A673 (cell line): ENCODE measurements around the gene TOMM40L. TPM values are rescaled to one million over a fixed set of nuclear protein-coding genes. Genes with fewer than 3 reads are reported as not detected.
A peak's percentile ranks its signal among the peaks of the same experiment; 100 is the strongest.

Source experiments
- BruUV-seq: library from RNA; stranded (reverse); fragments of 400-500 nt; replicated peaks from 2 replicates; lab custom pipeline; 2021; lab: Mats Ljungman, UMichigan
- CTCF ChIA-PET: fragments of 300-600 bp; sonication (Branson Sonifier 250); formaldehyde crosslinking; loops from one replicate; lab custom pipeline; 2022; ENCODE audit warnings: antibody characterized with exemption; lab: Charles Lee
- POLR2A ChIA-PET: fragments of 300-600 bp; sonication (Branson Sonifier 250); formaldehyde crosslinking; loops from one replicate; lab custom pipeline; 2022; ENCODE audit warnings: antibody characterized with exemption; ENCODE audit not compliant: low non-redundant PET; lab: Charles Lee
- DNase-seq: peaks from one replicate; pipeline ENCODE4 v3.0.0-alpha.2; 2015; ENCODE audit warnings: low spot score
- H3K27ac ChIP-seq: fragments of 200-600 bp; sonication (generic); 2 replicates; pipeline ENCODE4 v1.5.1; 2016; ENCODE audit warnings: mixed run types, low read depth, mild to moderate bottlenecking, mixed read lengths, antibody characterized with exemption, low read length; ENCODE audit not compliant: poor library complexity, severe bottlenecking
- H3K27me3 ChIP-seq: fragments of 200-600 bp; sonication (generic); replicated peaks from 2 replicates; pipeline ENCODE4 v1.6.1; 2017; ENCODE audit warnings: mixed run types, low read depth, mild to moderate bottlenecking, mixed read lengths, antibody characterized with exemption, low read length; ENCODE audit not compliant: insufficient read depth, poor library complexity
- H3K36me3 ChIP-seq: fragments of 200-600 bp; sonication (generic); 2 replicates; pipeline ENCODE4 v1.6.1; 2016; ENCODE audit warnings: mixed run types, mild to moderate bottlenecking, mixed read lengths, antibody characterized with exemption, low read length; ENCODE audit not compliant: insufficient read depth, poor library complexity, severe bottlenecking
- H3K4me1 ChIP-seq: fragments of 200-600 bp; sonication (generic); 2 replicates; pipeline ENCODE4 v1.6.1; 2017; ENCODE audit warnings: mixed run types, mild to moderate bottlenecking, mixed read lengths, antibody characterized with exemption, low read length; ENCODE audit not compliant: insufficient read depth, poor library complexity, severe bottlenecking
- H3K4me3 ChIP-seq: fragments of 200-600 bp; sonication (generic); 2 replicates; pipeline ENCODE4 v1.5.1; 2016; ENCODE audit warnings: low read depth, mixed run types, mild to moderate bottlenecking, mixed read lengths, low read length; ENCODE audit not compliant: poor library complexity, severe bottlenecking
- H3K9me3 ChIP-seq: fragments of 200-600 bp; sonication (generic); 2 replicates; pipeline ENCODE4 v1.6.1; 2016; ENCODE audit warnings: mixed run types, low read depth, mild to moderate bottlenecking, mixed read lengths, antibody characterized with exemption, low read length; ENCODE audit not compliant: poor library complexity, severe bottlenecking
- CTCF ChIP-seq: fragments of 300-800, 200-600 bp; sonication (generic); conservative IDR thresholded peaks from 2 replicates; pipeline ENCODE4 v1.5.1; 2017; ENCODE audit warnings: low read depth, mild to moderate bottlenecking, antibody characterized with exemption, low read length, moderate library complexity, mixed read lengths
- EZH2 ChIP-seq: fragments of 200-600 bp; sonication (generic); IDR thresholded peaks from 2 replicates; pipeline ENCODE4 v1.6.1; 2017; ENCODE audit warnings: borderline replicate concordance, low read depth, mild to moderate bottlenecking, mixed read lengths, antibody characterized with exemption, low read length; ENCODE audit not compliant: poor library complexity, severe bottlenecking
- intact Hi-C: fragments of 100-400 bp; cut with micrococcal nuclease; formaldehyde crosslinking; loops from one replicate; pipeline ENCODE4 v1.10.0; 2022; ENCODE audit not compliant: unreplicated experiment
- total RNA-seq: library from RNA; stranded (reverse); gene quantifications from 2 replicates; pipeline ENCODE4 v1.2.3, GENCODE V29; 2021

Gene TOMM40L
- total RNA-seq, 1 experiment from 2014 or later: 14.0 TPM

GRCh38 chr1:161180639-161181038 is 45.2 kb upstream of the TOMM40L start:
- Histone ChIP-seq H3K27ac (no peak overlapping the region), H3K4me3 (no peak overlapping the region), H3K36me3 (no peaks in the 10 kb centered on the region), H3K27me3 (no peaks in the 10 kb centered on the region), H3K9me3 (no peaks in the 10 kb centered on the region), H3K4me1 (peaks cover 20% of the 10 kb centered on the region)
- BruUV-seq: no TSS peak
- peak; percentile 71 for DNase-seq
- ChIA-PET POLR2A (no interaction called here), CTCF (no interaction called here)
- no peak for TF ChIP-seq EZH2
- TF ChIP-seq CTCF: peak; percentile 65
- intact Hi-C loops: loop anchor here (5.0 kb wide), 1 partner anchor 202 kb away; no protein-coding TSS in a partner anchor

- ChIA-PET CTCF (interaction anchor here (0.6 to 1.2 kb wide), 2 partner anchors 43 to 200 kb away, joined by 3 to 7 read pairs; partner anchors contain the start of gene TOMM40L), POLR2A (no interaction called here)
- H3K27me3 ChIP-seq: no peaks in the 10 kb centered on the region
- no peak overlapping the region for H3K27ac ChIP-seq
- TF ChIP-seq EZH2 (no peak), CTCF (no peak)
- no peaks in the 10 kb centered on the region for H3K9me3 ChIP-seq
- no peak for DNase-seq
- intact Hi-C loops: loop anchor here (5.0 kb wide), 1 partner anchor 200 kb away; no protein-coding TSS in a partner anchor
- H3K4me3 ChIP-seq: no peak overlapping the region
- H3K4me1 ChIP-seq: peaks cover 20% of the 10 kb centered on the region
- no TSS peak for BruUV-seq
- H3K36me3 ChIP-seq: no peaks in the 10 kb centered on the region
These were observed 43.6 kb upstream of the TOMM40L start for GRCh38 chr1:161182214-161182613.

- TF ChIP-seq CTCF (no peak), EZH2 (no peak)
- intact Hi-C loops: no loop called here
- ChIA-PET CTCF (no interaction called here), POLR2A (no interaction called here)
- peak; percentile 85 for DNase-seq
- peak overlapping the region; percentile 45 for H3K27ac ChIP-seq
- no peaks in the 10 kb centered on the region for H3K9me3 ChIP-seq
- no peak overlapping the region for H3K4me3 ChIP-seq
- no TSS peak for BruUV-seq
- peaks cover 13% of the 10 kb centered on the region for H3K4me1 ChIP-seq
- no peaks in the 10 kb centered on the region for H3K27me3 ChIP-seq
- no peaks in the 10 kb centered on the region for H3K36me3 ChIP-seq
These were observed 40.6 kb upstream of the TOMM40L start for GRCh38 chr1:161185282-161185682.
